H1 (cell line): ENCODE data around the gene MSL3B.

Experiments
- ASH2L ChIP-seq: fragments of 200-600, 300-600 bp; sonication (generic); IDR thresholded peaks from one replicate; pipeline ENCODE4 v1.7.1; 2017; ENCODE audit warnings: low read length
- BCL11A ChIP-seq, 2 experiments: IDR thresholded peaks; one replicate each; pipeline ENCODE4 v1.6.1; 2011; ENCODE audit warnings: low read depth in 2 of 2, low read length in 2 of 2, mild to moderate bottlenecking in 2 of 2
- CBX5 ChIP-seq: fragments of 300-800, 300-1000 bp; sonication (generic); IDR thresholded peaks from 2 replicates; pipeline ENCODE4 v1.7.1; 2016; ENCODE audit warnings: antibody characterized with exemption, low read length, low read depth
- CEBPB ChIP-seq: IDR thresholded peaks from 2 replicates; pipeline ENCODE4 v1.6.1; 2012; ENCODE audit warnings: low read depth, low read length
- CTBP2 ChIP-seq: IDR thresholded peaks from 2 replicates; pipeline ENCODE4 v1.7.0; 2011; ENCODE audit warnings: borderline replicate concordance, mild to moderate bottlenecking, moderate library complexity, mixed read lengths, low read length; ENCODE audit not compliant: insufficient read depth, insufficient read length
- HDAC6 ChIP-seq: IDR thresholded peaks from one replicate; pipeline ENCODE4 v1.7.1; 2012; ENCODE audit warnings: low read depth, mild to moderate bottlenecking, inconsistent platforms, low read length, moderate library complexity
- KDM1A ChIP-seq: fragments of 200-600, 300-600 bp; sonication (generic); IDR thresholded peaks from 2 replicates; pipeline ENCODE4 v1.7.1; 2016; ENCODE audit warnings: mild to moderate bottlenecking, low read length, borderline replicate concordance
- KDM5A ChIP-seq: fragments of 200-600 bp; IDR thresholded peaks from 2 replicates; pipeline ENCODE4 v1.7.1; 2012; ENCODE audit warnings: mild to moderate bottlenecking, low read length, inconsistent platforms, mixed read lengths
- MAFK ChIP-seq: IDR thresholded peaks from 2 replicates; pipeline ENCODE4 v1.6.1; 2012; ENCODE audit warnings: low read depth, mild to moderate bottlenecking, improper control_type of control experiment, low read length
- NRF1 ChIP-seq: IDR thresholded peaks from 2 replicates; pipeline ENCODE4 v1.6.1; 2011; ENCODE audit warnings: mild to moderate bottlenecking, low read depth, low read length, improper control_type of control experiment
- POLR2A ChIP-seq, 2 experiments: IDR thresholded peaks; 1 replicate in 1 of 2; 2 replicates in 1 of 2; pipeline ENCODE4 v1.6.1; 2011; ENCODE audit warnings: low read depth in 2 of 2, low read length in 2 of 2, mild to moderate bottlenecking in 2 of 2; ENCODE audit errors: control extremely low read depth in 1 of 2
- POU5F1 ChIP-seq: IDR thresholded peaks from 2 replicates; pipeline ENCODE4 v1.6.1; 2011; ENCODE audit warnings: low read depth, mild to moderate bottlenecking, low read length, moderate library complexity
- RNF2 ChIP-seq: fragments of 200-900, 300-1000 bp; sonication (generic); IDR thresholded peaks from 2 replicates; pipeline ENCODE4 v1.7.1; 2016; ENCODE audit warnings: borderline replicate concordance, low read depth, mild to moderate bottlenecking, antibody characterized with exemption, low read length; ENCODE audit not compliant: poor library complexity, severe bottlenecking; ENCODE audit errors: missing control alignments
- SIN3A ChIP-seq, 2 experiments: IDR thresholded peaks in 1 of 2; conservative IDR thresholded peaks in 1 of 2; 2 replicates each; pipeline ENCODE4 v1.6.1; 2011 to 2012; ENCODE audit warnings: low read length in 2 of 2, improper control_type of control experiment in 1 of 2, low read depth in 1 of 2, mild to moderate bottlenecking in 1 of 2
- SIRT6 ChIP-seq: IDR thresholded peaks from one replicate; pipeline ENCODE4 v1.7.1; 2012; ENCODE audit warnings: low read length, inconsistent platforms
- SP1 ChIP-seq: IDR thresholded peaks from 2 replicates; pipeline ENCODE4 v1.6.1; 2011; ENCODE audit warnings: low read depth, low read length
- SRF ChIP-seq: IDR thresholded peaks from 2 replicates; pipeline ENCODE4 v1.6.1; 2011; ENCODE audit warnings: mild to moderate bottlenecking, low read depth, low read length, moderate library complexity
- TAF1 ChIP-seq: IDR thresholded peaks from 2 replicates; pipeline ENCODE4 v1.6.1; 2011; ENCODE audit warnings: mild to moderate bottlenecking, low read depth, low read length
- TBP ChIP-seq: IDR thresholded peaks from 2 replicates; pipeline ENCODE4 v1.6.1; 2011; ENCODE audit warnings: low read depth, low read length, improper control_type of control experiment
- TF ChIP-seq, protein P1 (sequence below): IDR thresholded peaks from 2 replicates; pipeline ENCODE4 v1.6.1; 2011; ENCODE audit warnings: low read length, improper control_type of control experiment

Gene MSL3B

DNA sequence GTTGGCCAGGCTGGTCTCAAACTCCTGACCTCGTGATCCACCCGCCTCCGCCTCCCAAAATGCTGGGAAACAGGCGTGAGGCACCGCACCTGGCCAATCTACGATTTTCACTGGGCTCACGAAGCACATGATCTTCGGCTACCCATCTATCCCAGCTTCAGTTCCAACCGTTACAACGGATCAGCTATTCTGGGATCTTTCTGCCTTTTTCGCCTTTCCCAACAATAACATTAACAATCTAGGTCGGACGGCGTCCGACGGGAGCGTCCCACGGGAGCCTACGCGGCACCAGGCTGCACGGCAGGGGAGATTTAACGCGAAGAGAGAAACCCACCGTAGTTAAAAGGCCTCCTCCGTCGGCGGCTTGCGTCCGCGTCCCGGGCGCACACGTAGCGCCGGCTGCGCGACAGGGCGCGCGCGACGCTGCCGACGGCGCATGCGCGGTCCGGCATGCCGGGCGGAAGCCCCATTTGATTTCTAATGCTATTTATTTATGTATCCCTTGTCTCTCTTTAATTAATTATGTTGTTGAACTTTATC lies at the start of gene MSL3B (continued):
- TF ChIP-seq CEBPB (no peak), NRF1 (0 out of 2 replicates have a peak, but pooled peaks have one; percentile 3), ASH2L (peak; percentile 67), SRF (peak; percentile 54; the same call in 1 of the 2 replicates), KDM5A (no peak), RNF2 (no peak), POLR2A (IDR thresholded peaks at IDR 0.05; ENCODE audit: control extremely low read depth in 1 of 2, low read depth in 2 of 2, low read length in 2 of 2) (peak in 1 of 2 experiments; percentile 66; a peak in 2 of 3 replicates), MAFK (no peak), KDM1A (no peak), HDAC6 (no peak), TAF1 (peak; percentile 66), POU5F1 (no peak), SP1 (no peak), CTBP2 (no peak), BCL11A (IDR thresholded peaks at IDR 0.05; ENCODE audit: low read depth in 2 of 2, low read length in 2 of 2) (no peak), SIRT6 (no peak), TBP (0 out of 2 replicates have a peak, but pooled peaks have one; percentile 12), CBX5 (no peak), SIN3A (conservative IDR thresholded peaks at IDR 0.05 in 1 of 2, IDR thresholded peaks at IDR 0.05 in 1 of 2; ENCODE audit: low read depth in 1 of 2, low read length in 2 of 2) (no peak)
- TF ChIP-seq, protein P1, sequence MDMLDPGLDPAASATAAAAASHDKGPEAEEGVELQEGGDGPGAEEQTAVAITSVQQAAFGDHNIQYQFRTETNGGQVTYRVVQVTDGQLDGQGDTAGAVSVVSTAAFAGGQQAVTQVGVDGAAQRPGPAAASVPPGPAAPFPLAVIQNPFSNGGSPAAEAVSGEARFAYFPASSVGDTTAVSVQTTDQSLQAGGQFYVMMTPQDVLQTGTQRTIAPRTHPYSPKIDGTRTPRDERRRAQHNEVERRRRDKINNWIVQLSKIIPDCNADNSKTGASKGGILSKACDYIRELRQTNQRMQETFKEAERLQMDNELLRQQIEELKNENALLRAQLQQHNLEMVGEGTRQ, result no peak
